Measurements from ENCODE around the gene MICALL2.

Gene MICALL2

DNA sequence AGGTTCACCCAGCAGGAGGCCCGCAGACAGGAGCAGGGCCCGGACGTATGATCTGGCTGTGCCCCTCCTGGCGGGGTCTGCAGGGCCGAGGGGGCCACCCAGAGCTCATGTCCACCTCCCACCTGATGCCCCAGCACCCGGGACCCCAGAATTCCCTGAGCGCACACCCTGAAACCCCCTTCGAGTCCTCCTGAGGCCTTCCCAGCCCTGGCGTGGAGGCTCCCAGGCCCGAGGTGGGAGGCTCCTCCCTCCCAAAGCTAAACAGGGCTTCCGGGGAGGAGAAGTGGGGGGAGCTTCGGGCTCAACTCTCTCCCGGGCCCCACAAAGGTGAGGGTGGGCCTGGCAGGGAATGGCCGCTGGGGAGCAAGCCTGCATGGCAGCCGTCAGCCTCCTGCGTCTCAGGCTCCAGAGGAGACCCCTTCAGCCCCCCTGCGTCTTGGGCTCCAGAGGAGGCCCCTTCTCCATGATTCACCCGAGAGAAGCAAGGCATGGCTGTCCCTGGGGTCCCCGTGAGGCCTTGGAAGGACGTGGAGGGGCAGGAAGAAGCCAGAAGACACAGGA lies 30.2 kb downstream of the MICALL2 start:
- TF ChIP-seq, protein P1, sequence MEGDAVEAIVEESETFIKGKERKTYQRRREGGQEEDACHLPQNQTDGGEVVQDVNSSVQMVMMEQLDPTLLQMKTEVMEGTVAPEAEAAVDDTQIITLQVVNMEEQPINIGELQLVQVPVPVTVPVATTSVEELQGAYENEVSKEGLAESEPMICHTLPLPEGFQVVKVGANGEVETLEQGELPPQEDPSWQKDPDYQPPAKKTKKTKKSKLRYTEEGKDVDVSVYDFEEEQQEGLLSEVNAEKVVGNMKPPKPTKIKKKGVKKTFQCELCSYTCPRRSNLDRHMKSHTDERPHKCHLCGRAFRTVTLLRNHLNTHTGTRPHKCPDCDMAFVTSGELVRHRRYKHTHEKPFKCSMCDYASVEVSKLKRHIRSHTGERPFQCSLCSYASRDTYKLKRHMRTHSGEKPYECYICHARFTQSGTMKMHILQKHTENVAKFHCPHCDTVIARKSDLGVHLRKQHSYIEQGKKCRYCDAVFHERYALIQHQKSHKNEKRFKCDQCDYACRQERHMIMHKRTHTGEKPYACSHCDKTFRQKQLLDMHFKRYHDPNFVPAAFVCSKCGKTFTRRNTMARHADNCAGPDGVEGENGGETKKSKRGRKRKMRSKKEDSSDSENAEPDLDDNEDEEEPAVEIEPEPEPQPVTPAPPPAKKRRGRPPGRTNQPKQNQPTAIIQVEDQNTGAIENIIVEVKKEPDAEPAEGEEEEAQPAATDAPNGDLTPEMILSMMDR (IDR thresholded peaks at IDR 0.05; ENCODE audit: low read length, missing control alignments): no peak
- no peak for DNase-seq (ENCODE audit: low read depth)
- H3K4me3 ChIP-seq (replicated peaks; ENCODE audit: low read depth, low read length): no peak overlapping the region

GRCh38 chr7:1427064-1427657 lies 32.1 kb downstream of the MICALL2 start:
- H3K4me3 ChIP-seq (replicated peaks; ENCODE audit: low read depth, low read length): no peak overlapping the region
- TF ChIP-seq, protein P1 (IDR thresholded peaks at IDR 0.05; ENCODE audit: low read length, missing control alignments): no peak
- DNase-seq (ENCODE audit: low read depth): no peak

GRCh38 chr7:1426474-1426873 lies 32.8 kb downstream of the MICALL2 start:
- TF ChIP-seq, protein P1 (IDR thresholded peaks at IDR 0.05; ENCODE audit: low read length, missing control alignments): no peak
- DNase-seq (ENCODE audit: low read depth): no peak
- no peak overlapping the region for H3K4me3 ChIP-seq (replicated peaks; ENCODE audit: low read depth, low read length)

DNA sequence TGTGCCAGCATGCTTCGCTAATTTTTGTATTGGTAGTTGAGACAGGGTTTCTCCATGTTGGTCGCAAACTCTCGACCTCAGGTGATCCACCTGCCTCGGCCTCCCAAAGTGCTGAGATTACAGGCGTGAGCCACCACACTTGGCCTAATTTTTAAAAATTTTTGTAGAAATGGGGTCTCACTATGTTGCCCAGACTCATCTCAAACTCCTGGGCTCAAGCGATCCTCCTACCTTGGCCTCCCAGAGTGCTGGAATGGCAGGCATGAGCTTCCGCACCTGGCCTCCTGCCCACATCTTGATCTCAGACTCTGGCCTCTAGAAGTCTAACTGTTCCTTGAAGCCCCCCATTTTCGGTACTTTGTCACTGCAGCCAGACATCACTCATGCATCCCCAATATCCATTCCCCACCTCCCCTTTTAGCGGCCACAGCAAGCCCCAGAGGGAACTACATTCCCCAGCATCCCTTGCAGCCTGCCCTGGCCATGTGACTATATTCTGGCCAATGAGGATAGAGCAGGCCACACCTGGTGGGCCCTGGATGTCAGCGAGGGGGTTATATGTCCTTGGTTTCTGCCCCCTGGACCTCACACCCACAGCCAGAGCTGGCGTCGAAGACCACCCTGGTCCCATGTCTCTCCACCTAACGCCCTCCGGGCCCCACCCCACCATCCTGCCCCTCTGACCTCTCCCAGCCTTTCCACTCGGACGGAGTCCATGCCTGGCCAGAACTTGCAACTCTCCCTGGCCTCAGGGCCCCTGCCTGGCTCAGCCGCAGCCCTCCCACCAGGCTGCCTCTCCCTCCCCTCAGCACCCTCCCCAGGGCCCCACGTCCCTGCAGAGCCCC lies 33.8 kb downstream of the MICALL2 start:
- no peak overlapping the region for H3K4me3 ChIP-seq (replicated peaks; ENCODE audit: low read depth, low read length)
- DNase-seq (ENCODE audit: low read depth): no peak
- TF ChIP-seq, protein P1 (IDR thresholded peaks at IDR 0.05; ENCODE audit: low read length, missing control alignments): no peak

- no peak for DNase-seq (ENCODE audit: low read depth)
- no peak overlapping the region for H3K4me3 ChIP-seq (replicated peaks; ENCODE audit: low read depth, low read length)
Measured at GRCh38 chr7:1424041-1424440, 35.2 kb downstream of the MICALL2 start.

DNA sequence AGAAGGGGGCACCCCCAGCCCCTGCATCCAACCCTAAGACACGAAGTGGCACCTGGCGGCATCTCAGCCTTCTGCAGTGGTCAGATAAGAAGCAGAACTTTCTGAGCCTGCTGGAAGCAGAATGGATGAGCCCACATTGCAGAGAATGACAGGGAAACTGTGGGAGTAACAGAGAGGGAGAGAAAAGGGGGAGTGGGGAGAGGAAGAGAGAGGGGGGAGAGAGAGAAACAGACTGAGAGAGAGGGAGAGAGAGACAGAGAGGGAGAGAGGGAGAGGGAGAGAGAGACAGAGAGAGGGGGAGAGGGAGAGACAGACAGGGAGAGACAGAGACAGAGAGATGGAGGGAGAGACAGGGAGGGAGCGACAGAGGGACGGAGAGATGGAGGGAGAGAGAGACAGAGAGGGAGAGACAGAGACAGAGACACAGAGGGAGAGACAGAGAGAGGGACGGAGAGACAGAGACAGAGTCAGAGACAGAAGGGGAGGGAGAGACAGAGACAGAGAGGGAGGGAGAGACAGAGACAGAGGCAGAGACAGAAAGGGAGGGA lies 35.9 kb downstream of the MICALL2 start:
- no peak for DNase-seq (ENCODE audit: low read depth)
- H3K4me3 ChIP-seq (replicated peaks; ENCODE audit: low read depth, low read length): no peak overlapping the region
- TF ChIP-seq, protein P1 (IDR thresholded peaks at IDR 0.05; ENCODE audit: low read length, missing control alignments): no peak

More at GRCh38 chr7:1424041-1424440, 35.2 kb downstream of the MICALL2 start:
- TF ChIP-seq, protein P1 (IDR thresholded peaks at IDR 0.05; ENCODE audit: low read length, missing control alignments): no peak
